ENCODE measurements around the gene DOLPP1. TPM values are rescaled to one million over a fixed set of nuclear protein-coding genes. Genes with fewer than 3 reads are reported as not detected.

Gene DOLPP1
- polyA plus RNA-seq, 1 donor from 2014 or later: 31.5 TPM

DNA sequence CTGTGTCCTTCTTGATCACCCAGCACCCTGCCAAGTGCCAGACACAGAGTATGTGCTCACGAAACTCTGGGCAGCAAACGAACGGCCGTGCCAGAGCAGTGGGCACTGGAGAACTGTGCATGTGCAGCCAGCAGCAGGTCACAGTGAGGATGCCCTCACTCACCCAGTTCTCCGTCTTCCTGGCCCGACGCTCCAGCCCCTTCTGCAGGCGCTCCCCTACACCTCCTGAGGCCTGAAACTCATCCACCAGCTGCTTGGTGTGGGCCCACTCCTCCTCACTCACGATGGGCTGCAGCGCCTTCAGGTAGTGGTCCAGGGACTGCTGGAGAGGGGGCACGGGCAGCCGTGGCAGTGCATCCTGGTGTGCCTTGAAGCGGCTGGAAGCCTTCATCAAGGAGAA, 26.7 kb downstream of the DOLPP1 start:
- H3K4me3 ChIP-seq (ENCODE audit: low read length): no peak overlapping the region
- no peaks in the 10 kb centered on the region for H3K9me2 ChIP-seq (ENCODE audit: insufficient read depth, low read length)

DNA sequence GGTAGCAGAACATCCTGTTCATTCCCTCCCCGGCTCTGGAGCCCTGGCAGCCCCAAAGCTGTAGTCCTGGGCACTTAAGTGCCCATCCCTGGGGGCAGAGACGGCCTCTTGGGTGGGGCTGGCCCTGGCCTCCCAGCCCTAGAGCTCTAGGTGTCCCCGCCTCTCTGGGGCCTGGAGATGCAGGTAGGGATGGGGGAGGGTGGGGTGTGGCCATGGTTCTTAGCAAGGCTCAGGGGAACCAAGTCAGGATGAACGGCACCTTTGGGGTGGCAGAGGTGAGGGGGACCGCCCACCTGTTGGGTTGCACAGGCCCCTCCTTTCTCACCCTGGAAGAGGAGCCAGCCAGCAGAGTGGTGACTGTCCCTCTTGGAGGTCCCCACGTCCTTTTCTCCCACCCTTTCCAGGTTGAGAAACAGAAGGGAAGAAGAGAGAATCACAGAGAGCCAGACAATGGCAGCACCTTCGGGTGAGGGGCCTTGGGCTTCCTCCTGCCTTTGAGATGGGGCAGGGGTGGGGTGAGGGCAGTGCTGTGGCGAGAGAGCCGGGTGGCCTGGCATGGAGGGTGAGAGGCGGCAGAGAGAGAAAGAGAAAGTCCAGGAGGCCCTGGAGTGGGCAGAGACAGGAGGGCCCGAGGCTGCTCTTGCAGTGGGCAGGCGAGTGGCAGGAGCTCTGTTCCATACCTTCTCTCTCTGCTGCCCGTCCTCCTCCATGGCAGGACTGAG, 27.3 kb downstream of the DOLPP1 start:
- H3K36me3 ChIP-seq (ENCODE audit: insufficient read depth, low read length): no peaks in the 10 kb centered on the region

More for the DNA sequence above, 26.7 kb downstream of the DOLPP1 start:
- Histone ChIP-seq H3K27ac (ENCODE audit: low read length) (no peak overlapping the region), H3K27me3 (ENCODE audit: insufficient read depth, low read depth, low read length) (no peaks in the 10 kb centered on the region), H3K36me3 (ENCODE audit: insufficient read depth, low read length) (no peaks in the 10 kb centered on the region), H3F3A (ENCODE audit: insufficient read depth, low read length, poor library complexity, severe bottlenecking) (no peaks in the 10 kb centered on the region), H3K9me3 (ENCODE audit: low read length) (no peaks in the 10 kb centered on the region), H3K4me2 (ENCODE audit: low read length) (no peak overlapping the region), H2AFZ (ENCODE audit: low read depth, low read length) (no peak overlapping the region), H3K79me2 (replicated peaks; ENCODE audit: insufficient read depth, low read length) (peaks cover 6% of the 10 kb centered on the region), H3K9ac (ENCODE audit: low read length) (no peak overlapping the region), H4K20me1 (ENCODE audit: insufficient read depth) (no peaks in the 10 kb centered on the region)
- no peak for TF ChIP-seq RAD21 (conservative IDR thresholded peaks at IDR 0.05)

More for the DNA sequence above, 27.3 kb downstream of the DOLPP1 start:
- no peak overlapping the region for H3K9ac ChIP-seq (ENCODE audit: low read length)
- no peak overlapping the region for H3K4me2 ChIP-seq (ENCODE audit: low read length)
- H2AFZ ChIP-seq (ENCODE audit: low read depth, low read length): no peak overlapping the region
- no peak overlapping the region for H3K27ac ChIP-seq (ENCODE audit: low read length)
- no peaks in the 10 kb centered on the region for H3F3A ChIP-seq (ENCODE audit: insufficient read depth, low read length, poor library complexity, severe bottlenecking)
- peaks cover 6% of the 10 kb centered on the region for H3K79me2 ChIP-seq (replicated peaks; ENCODE audit: insufficient read depth, low read length)
- H3K27me3 ChIP-seq (ENCODE audit: insufficient read depth, low read depth, low read length): no peaks in the 10 kb centered on the region
- no peaks in the 10 kb centered on the region for H4K20me1 ChIP-seq (ENCODE audit: insufficient read depth)
- no peaks in the 10 kb centered on the region for H3K9me2 ChIP-seq (ENCODE audit: insufficient read depth, low read length)
- H3K4me3 ChIP-seq (ENCODE audit: low read length): no peak overlapping the region
- TF ChIP-seq RAD21 (conservative IDR thresholded peaks at IDR 0.05) (no peak), POLR2AphosphoS5 (IDR thresholded peaks at IDR 0.05) (no peak), EZH2 (IDR thresholded peaks at IDR 0.05; ENCODE audit: borderline replicate concordance, insufficient read depth, low read length, poor library complexity, severe bottlenecking) (no peak), SMC3 (conservative IDR thresholded peaks at IDR 0.05; ENCODE audit: poor library complexity) (no peak), EP300 (conservative IDR thresholded peaks at IDR 0.05; ENCODE audit: poor library complexity, severe bottlenecking) (no peak), MXI1 (conservative IDR thresholded peaks at IDR 0.05; ENCODE audit: poor library complexity, severe bottlenecking) (no peak), TAF1 (IDR thresholded peaks at IDR 0.05; ENCODE audit: low read depth) (no peak)
- TF ChIP-seq, protein P1, sequence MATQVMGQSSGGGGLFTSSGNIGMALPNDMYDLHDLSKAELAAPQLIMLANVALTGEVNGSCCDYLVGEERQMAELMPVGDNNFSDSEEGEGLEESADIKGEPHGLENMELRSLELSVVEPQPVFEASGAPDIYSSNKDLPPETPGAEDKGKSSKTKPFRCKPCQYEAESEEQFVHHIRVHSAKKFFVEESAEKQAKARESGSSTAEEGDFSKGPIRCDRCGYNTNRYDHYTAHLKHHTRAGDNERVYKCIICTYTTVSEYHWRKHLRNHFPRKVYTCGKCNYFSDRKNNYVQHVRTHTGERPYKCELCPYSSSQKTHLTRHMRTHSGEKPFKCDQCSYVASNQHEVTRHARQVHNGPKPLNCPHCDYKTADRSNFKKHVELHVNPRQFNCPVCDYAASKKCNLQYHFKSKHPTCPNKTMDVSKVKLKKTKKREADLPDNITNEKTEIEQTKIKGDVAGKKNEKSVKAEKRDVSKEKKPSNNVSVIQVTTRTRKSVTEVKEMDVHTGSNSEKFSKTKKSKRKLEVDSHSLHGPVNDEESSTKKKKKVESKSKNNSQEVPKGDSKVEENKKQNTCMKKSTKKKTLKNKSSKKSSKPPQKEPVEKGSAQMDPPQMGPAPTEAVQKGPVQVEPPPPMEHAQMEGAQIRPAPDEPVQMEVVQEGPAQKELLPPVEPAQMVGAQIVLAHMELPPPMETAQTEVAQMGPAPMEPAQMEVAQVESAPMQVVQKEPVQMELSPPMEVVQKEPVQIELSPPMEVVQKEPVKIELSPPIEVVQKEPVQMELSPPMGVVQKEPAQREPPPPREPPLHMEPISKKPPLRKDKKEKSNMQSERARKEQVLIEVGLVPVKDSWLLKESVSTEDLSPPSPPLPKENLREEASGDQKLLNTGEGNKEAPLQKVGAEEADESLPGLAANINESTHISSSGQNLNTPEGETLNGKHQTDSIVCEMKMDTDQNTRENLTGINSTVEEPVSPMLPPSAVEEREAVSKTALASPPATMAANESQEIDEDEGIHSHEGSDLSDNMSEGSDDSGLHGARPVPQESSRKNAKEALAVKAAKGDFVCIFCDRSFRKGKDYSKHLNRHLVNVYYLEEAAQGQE (IDR thresholded peaks at IDR 0.05; ENCODE audit: borderline replicate concordance): no peak
- TF ChIP-seq, protein P2, sequence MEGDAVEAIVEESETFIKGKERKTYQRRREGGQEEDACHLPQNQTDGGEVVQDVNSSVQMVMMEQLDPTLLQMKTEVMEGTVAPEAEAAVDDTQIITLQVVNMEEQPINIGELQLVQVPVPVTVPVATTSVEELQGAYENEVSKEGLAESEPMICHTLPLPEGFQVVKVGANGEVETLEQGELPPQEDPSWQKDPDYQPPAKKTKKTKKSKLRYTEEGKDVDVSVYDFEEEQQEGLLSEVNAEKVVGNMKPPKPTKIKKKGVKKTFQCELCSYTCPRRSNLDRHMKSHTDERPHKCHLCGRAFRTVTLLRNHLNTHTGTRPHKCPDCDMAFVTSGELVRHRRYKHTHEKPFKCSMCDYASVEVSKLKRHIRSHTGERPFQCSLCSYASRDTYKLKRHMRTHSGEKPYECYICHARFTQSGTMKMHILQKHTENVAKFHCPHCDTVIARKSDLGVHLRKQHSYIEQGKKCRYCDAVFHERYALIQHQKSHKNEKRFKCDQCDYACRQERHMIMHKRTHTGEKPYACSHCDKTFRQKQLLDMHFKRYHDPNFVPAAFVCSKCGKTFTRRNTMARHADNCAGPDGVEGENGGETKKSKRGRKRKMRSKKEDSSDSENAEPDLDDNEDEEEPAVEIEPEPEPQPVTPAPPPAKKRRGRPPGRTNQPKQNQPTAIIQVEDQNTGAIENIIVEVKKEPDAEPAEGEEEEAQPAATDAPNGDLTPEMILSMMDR (IDR thresholded peaks at IDR 0.05; ENCODE audit: poor library complexity, severe bottlenecking): no peak
- no peaks in the 10 kb centered on the region for H3K9me3 ChIP-seq (ENCODE audit: low read length)
